ENCODE measurements around the gene DKK1.
"Not testable (repeated sequence)": the region's sequence is repeated elsewhere in the genome, so short reads cannot be mapped to it uniquely, and the experiment has no call there.

Gene DKK1

DNA sequence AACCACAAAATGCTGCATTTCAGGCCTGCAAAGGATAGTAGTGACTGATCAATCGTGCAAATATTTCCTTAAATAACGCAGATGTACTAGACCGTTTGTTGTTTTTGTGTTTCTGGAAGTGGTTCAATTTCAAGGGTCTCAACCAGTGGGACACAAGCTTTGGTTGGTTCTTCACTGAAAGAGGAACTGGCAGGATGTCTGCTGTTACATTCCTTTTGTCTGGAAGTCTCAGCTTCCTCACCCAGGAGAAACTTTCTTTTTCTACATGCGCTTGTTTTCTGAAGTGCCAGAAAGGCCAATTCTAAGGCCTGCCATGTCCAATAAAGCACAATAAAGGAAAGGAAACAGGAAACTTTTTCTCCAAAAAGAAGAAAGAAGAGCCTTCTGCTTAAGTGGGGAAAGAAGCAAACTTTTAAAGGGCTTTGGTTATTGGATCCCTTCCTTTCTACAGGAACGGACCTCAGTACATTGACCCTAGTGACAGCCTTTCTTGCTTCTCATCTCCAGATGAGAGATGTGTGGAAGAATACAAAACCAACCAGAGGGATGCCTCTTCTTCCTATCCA lies 4.1 kb downstream of the DKK1 start:
- no peak for DNase-seq

DNA sequence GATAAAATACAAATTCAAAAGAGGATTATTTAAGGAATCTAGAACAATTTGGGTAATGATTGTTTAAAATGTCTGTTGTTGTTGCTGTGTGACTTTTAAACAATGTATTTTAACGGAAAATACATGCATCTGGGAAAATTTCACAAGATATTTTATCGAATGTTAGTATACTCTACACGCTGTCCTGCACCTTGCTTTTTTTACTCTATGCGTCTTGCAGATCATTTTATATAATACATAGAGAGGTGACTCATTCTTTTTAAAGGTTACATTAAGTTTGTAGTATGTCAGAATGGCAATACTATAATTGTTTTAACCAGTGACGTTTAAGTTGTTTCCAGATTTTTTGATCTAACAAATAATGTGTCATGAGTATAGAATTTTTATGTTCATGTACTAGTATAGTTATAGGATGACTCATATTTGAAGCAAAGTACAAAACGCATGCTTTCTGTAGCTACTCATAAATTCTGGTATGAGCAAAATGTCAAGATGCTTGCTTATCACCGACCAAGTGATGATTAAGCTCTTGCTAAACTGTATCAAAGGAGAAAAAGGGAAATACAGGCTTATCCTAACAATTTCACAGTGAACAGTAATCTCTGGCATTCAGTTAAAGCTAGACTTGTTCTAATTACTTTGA lies 4.9 kb downstream of the DKK1 start:
- DNase-seq = no peak

GRCh38 chr10:52319926-52320325 lies 5.8 kb downstream of the DKK1 start:
- no peak for DNase-seq

GRCh38 chr10:52322323-52322722 lies 8.2 kb downstream of the DKK1 start:
- no peak for DNase-seq

- no peak for DNase-seq
Measured at GRCh38 chr10:52322936-52323335, 8.9 kb downstream of the DKK1 start.

- DNase-seq = no peak
Measured at GRCh38 chr10:52326382-52326781, 12.3 kb downstream of the DKK1 start.

- DNase-seq = no peak
Measured at GRCh38 chr10:52331638-52332364, 17.7 kb downstream of the DKK1 start.

GRCh38 chr10:52332815-52333214 lies 18.7 kb downstream of the DKK1 start:
- no peak for DNase-seq

DNA sequence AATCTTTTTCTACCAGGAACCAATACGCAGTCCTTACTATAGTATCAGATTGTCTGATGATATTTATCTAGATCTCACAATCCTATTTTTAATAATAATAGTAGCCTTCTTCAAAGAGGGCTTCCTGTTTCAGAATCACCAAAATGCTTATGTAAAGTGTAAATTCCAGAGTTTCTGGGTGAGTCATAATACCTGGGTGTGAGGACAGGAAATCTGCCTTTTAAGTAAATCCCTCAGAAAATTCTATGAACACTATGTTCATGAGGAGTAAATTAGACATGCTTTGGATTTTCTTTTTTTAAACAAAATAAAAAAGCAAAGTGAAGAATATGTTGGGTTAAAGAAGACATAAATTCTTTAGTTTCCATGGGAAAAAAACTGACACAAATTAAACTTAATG lies 20.5 kb downstream of the DKK1 start:
- DNase-seq = no peak

DNA sequence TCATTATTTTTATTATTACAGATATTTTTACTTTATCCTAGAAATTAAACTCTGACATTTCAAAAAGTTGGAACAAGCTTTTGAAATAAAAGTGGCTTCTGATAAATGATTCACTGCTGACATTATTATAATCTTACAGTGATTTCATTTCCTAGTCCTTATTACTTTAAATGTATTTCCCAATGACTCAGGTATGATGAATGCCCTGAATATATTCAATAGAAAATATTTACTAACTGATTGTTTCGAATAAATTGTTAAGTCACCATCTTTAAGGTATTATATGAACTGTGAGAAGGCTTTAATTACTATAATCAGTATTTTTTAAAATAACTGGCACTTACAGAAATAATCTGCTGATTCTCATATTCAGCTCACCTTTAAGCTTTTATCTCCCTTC lies 21.6 kb downstream of the DKK1 start:
- no peak for DNase-seq

DNA sequence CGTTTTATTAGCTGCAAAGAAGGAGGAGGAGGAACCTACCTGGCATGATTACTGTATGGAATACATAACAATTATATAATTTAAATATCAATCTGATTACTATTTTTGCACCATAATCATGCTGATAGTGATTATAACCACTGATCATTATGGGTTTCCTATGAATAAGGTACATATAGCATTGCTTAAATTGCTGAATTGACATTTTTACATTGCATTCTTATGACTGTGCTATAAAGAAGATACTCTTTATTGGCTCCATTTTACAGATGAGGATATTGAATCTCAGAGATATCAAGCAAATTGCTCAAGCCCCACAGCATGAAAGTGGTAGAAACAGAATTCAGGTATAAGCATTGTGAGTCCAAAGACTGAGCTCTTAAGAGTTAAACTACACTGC lies 23.1 kb downstream of the DKK1 start:
- DNase-seq = no peak

- DNase-seq = no peak
Measured at GRCh38 chr10:52343439-52343838, 29.4 kb downstream of the DKK1 start.

- DNase-seq = no peak
Measured at GRCh38 chr10:52346394-52347326, 32.6 kb downstream of the DKK1 start.

DNA sequence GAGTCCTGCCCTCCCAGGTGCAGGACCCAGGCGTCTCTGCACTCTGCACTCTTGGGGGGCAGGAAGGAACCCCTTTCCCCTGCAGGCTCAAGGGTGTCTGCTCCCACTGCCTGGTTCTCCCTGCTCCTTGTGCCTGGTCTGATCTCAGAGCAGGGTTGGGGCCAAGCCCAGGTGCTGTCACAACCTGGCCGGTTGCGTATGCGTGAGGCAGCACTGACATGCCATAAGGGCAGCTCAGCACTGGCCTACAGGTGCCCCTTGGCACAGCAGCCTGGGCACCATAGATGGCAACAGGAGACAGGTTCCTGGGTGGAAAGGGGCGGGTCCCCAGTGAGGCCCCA lies 33.2 kb downstream of the DKK1 start:
- DNase-seq = no peak

GRCh38 chr10:52348037-52348564 lies 34.0 kb downstream of the DKK1 start:
- DNase-seq = no peak

- no peak for DNase-seq
Measured at GRCh38 chr10:52351914-52352330, 37.8 kb downstream of the DKK1 start.

DNA sequence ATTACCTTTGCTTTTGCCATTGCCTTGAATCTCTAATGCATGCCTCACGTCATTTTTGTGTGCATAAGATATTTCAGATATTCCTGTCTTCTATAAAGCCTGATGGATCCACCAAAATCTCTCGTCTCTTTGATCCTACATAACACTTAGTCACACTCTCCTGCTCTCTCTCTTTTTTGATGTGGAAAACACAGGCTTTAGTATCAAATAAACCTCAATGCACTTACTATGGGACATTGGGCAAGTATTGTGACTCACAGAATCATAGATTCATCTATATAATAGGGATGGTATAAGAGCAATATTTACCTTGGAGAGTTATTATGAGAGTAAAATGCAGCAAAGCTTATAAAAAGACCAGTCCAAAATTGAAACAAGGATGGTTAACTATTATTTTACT lies 39.1 kb downstream of the DKK1 start:
- DNase-seq = no peak

DNA sequence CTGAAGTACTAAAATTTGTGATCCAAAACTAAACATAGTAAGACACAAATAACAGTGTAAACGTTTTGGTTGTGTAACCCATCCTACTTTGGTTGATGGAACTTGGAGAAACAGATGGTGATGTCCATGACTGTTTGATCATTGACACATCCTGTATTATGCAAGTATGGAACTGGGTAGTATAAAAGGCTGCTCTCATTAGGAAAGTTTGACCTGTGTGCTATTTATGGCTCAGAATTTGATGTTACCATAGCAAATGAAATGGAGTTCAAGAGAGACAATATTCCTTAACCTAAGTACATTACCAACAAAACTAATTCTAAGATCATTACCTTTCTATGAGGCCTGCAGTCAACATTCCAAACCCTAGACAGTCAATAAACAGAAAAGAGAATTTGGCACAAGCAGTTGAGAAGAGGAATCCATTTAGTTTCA lies 39.9 kb downstream of the DKK1 start:
- no peak for DNase-seq

- DNase-seq = no peak
Measured at GRCh38 chr10:52357971-52358370, 43.9 kb downstream of the DKK1 start.

DNA sequence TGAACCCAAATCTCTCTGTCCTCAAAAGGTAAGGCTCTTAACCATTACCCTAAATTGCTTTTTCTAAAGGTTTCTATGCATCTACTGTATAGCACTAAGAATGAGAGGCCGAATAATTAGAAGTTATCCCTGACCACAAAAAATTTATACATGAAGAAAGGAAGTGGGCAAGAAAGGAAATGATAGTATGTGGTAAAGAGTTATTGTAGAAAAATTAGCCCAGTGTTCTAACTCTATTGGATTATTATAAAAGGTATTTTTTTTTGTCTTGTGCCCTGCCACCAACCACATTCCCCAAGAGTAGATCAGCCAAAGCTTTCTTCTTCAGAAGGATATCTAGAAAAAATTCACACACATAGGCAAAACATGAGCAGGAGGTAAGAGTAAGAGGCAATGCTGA lies 45.4 kb downstream of the DKK1 start:
- DNase-seq = no peak

DNA sequence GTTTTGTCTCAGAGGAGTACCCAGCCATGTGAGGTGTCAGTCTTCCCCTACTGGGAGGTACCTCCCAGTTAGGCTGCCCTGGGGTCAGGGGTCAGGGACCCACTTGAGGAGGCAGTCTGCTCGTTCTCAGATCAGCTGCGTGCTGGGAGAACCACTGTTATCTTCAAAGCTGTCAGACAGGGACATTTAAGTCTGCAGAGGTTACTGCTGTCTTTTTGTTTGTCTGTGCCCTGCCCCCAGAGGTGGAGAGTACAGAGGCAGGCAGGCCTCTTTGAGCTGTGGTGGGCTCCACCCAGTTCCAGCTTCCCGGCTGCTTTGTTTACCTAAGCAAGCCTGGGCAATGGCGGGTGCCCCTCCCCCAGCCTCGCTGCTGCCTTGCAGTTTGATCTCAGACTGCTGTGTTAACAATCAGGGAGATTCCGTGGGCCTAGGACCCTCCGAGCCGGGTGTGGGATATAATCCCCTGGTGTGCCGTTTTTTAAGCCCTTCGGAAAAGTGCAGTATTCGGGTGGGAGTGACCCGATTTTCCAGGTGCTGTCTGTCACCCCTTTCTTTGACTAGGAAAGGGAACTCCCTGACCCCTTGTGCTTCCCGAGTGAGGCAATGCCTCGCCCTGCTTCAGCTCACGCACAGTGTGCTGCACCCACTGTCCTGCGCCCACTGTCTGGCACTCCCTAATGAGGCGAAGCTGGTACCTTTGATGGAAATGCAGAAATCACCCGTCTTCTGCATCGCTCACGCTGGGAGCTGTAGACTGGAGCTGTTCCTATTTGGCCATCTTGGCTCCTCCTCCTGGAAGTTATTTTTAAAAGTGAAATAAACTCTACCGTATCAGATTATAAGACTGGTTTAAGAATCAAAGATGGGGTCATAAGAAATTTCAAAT lies 51.7 kb downstream of the DKK1 start:
- not testable (repeated sequence) for DNase-seq
